Trophoblast cell (in vitro differentiated cells and primary cell): ENCODE results near the gene CHI3L2.
A peak's percentile ranks its signal among the peaks of the same experiment; 100 is the strongest.

Source experiments
- DNase-seq, 2 donors: peaks; one replicate each; pipeline ENCODE4 v3.0.0-alpha.2; 2016
- H2AFZ ChIP-seq: 2 replicates; pipeline ENCODE4 v1.6.1; 2013; ENCODE audit warnings: low read length, moderate library complexity, mild to moderate bottlenecking; ENCODE audit not compliant: insufficient read depth, poor library complexity
- H2AK5ac ChIP-seq: 2 replicates; pipeline ENCODE4 v1.6.1; 2013; ENCODE audit warnings: mild to moderate bottlenecking, low read length
- H2BK120ac ChIP-seq: 2 replicates; pipeline ENCODE4 v1.6.1; 2013; ENCODE audit warnings: low read length, mild to moderate bottlenecking, moderate library complexity; ENCODE audit not compliant: insufficient read depth, poor library complexity
- H2BK12ac ChIP-seq: 2 replicates; pipeline ENCODE4 v1.6.1; 2013; ENCODE audit warnings: mild to moderate bottlenecking, low read length, moderate library complexity
- H2BK5ac ChIP-seq: 2 replicates; pipeline ENCODE4 v1.6.1; 2013; ENCODE audit warnings: low read length, low read depth, moderate library complexity, mild to moderate bottlenecking; ENCODE audit not compliant: poor library complexity
- H3K14ac ChIP-seq: 2 replicates; pipeline ENCODE4 v1.6.1; 2013; ENCODE audit warnings: mild to moderate bottlenecking, low read length
- H3K18ac ChIP-seq: 2 replicates; pipeline ENCODE4 v1.6.1; 2013; ENCODE audit warnings: mild to moderate bottlenecking, low read length
- H3K23ac ChIP-seq: 2 replicates; pipeline ENCODE4 v1.6.1; 2013; ENCODE audit warnings: low read length
- H3K27ac ChIP-seq: 2 replicates; pipeline ENCODE4 v1.5.1; 2013; ENCODE audit warnings: low read depth, mild to moderate bottlenecking, inconsistent platforms, low read length, moderate library complexity
- H3K27me3 ChIP-seq: 2 replicates; pipeline ENCODE4 v1.6.1; 2013; ENCODE audit warnings: inconsistent platforms, mild to moderate bottlenecking, low read length, moderate library complexity; ENCODE audit not compliant: insufficient read depth
- H3K36me3 ChIP-seq, 2 experiments: 1 replicate in 1 of 2; 2 replicates in 1 of 2; pipeline ENCODE4 v1.6.1; 2013; ENCODE audit warnings: low read length in 2 of 2, mild to moderate bottlenecking in 2 of 2, moderate library complexity in 1 of 2; ENCODE audit not compliant: insufficient read depth in 2 of 2, control insufficient read depth in 1 of 2
- H3K4ac ChIP-seq: 2 replicates; pipeline ENCODE4 v1.6.1; 2013; ENCODE audit warnings: low read depth, mild to moderate bottlenecking, low read length, moderate library complexity
- H3K4me1 ChIP-seq, 2 experiments: 1 replicate in 1 of 2; 2 replicates in 1 of 2; pipeline ENCODE4 v1.6.1; 2013; ENCODE audit warnings: low read length in 2 of 2, mild to moderate bottlenecking in 2 of 2, moderate library complexity in 1 of 2; ENCODE audit not compliant: insufficient read depth in 2 of 2, control insufficient read depth in 1 of 2
- H3K4me2 ChIP-seq: 2 replicates; pipeline ENCODE4 v1.6.1; 2013; ENCODE audit warnings: inconsistent platforms, mild to moderate bottlenecking, low read length, moderate library complexity
- H3K4me3 ChIP-seq: 2 replicates; pipeline ENCODE4 v1.5.1; 2013; ENCODE audit warnings: mild to moderate bottlenecking, low read depth, low read length, inconsistent platforms
- H3K79me1 ChIP-seq: one replicate; pipeline ENCODE4 v1.6.1; 2013; ENCODE audit warnings: low read length
- H3K79me2 ChIP-seq: 2 replicates; pipeline ENCODE4 v1.6.1; 2013; ENCODE audit warnings: low read length, mild to moderate bottlenecking; ENCODE audit not compliant: control insufficient read depth, insufficient read depth, poor library complexity
- H3K9ac ChIP-seq: 2 replicates; pipeline ENCODE4 v1.6.1; 2013; ENCODE audit warnings: mild to moderate bottlenecking, low read length
- H3K9me3 ChIP-seq: 2 replicates; pipeline ENCODE4 v1.6.1; 2013; ENCODE audit warnings: low read depth, mild to moderate bottlenecking, control low read depth, inconsistent platforms, low read length; ENCODE audit not compliant: insufficient read depth
- H4K12ac ChIP-seq: 2 replicates; pipeline ENCODE4 v1.6.1; 2013; ENCODE audit warnings: low read depth, mild to moderate bottlenecking, low read length, moderate library complexity
- H4K8ac ChIP-seq: 2 replicates; pipeline ENCODE4 v1.6.1; 2013; ENCODE audit warnings: low read depth, mild to moderate bottlenecking, low read length, moderate library complexity
- H4K91ac ChIP-seq: one replicate; pipeline ENCODE4 v1.6.1; 2013; ENCODE audit warnings: low read depth, mild to moderate bottlenecking, low read length, moderate library complexity
- WGBS: extraction: QIAGEN DNeasy Blood & Tissue Kit; methylation state at CpG from one replicate; pipeline ENCODE4 v1.1.7; 2013; ENCODE audit warnings: missing lambda C conversion rate; ENCODE audit not compliant: insufficient read length, insufficient coverage; ENCODE audit errors: extremely low coverage; 5-methylcytosine and 5-hydroxymethylcytosine counted together

Gene CHI3L2

DNA sequence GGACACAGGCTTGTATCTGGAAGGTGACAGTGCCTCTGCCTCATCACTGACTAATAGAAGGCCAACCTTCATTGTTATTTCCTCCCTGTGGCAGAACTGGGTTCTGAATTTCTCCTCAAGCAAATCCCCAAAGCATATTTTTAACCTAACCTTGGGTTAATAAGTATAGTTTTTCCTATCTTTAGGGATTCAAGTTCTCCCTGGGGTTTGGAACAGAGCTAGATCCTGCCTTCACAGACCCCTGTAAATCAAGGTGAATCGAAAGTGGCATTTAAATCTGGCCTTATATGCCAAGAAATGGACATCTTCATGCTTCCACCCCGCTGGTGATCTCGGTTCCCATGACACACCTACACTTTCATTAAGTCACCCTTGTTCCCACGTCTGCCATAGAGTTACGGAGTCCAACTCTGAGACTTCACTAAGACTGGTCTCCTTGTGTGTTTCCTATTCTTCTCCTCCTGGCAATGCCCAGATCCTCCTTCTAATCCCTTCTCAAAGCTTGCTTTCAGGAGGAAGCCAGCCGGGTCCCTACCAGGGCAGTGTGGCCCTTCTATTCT is 4.3 kb upstream of the CHI3L2 start:
- Histone ChIP-seq H3K79me1 (peaks cover 27% of the 10 kb centered on the region), H2AFZ (no peak overlapping the region), H3K4me2 (no peak overlapping the region), H3K4ac (peak overlapping the region; percentile 64), H3K9me3 (no peaks in the 10 kb centered on the region), H2BK12ac (peak overlapping the region; percentile 95), H4K91ac (peak overlapping the region; percentile 85), H3K27ac (no peak overlapping the region), H3K4me1 (peaks cover 8 to 23% of the 10 kb centered on the region in 2 experiments), H4K12ac (peak overlapping the region; percentile 60), H3K36me3 (no peaks in the 10 kb centered on the region), H4K8ac (peak overlapping the region; percentile 65), H2AK5ac (peak overlapping the region; percentile 76), H3K9ac (no peak overlapping the region), H2BK120ac (peak overlapping the region; percentile 85), H3K27me3 (no peaks in the 10 kb centered on the region), H3K4me3 (no peak overlapping the region), H2BK5ac (peak overlapping the region; percentile 35), H3K23ac (no peak overlapping the region), H3K79me2 (peaks cover 2% of the 10 kb centered on the region), H3K18ac (peak overlapping the region; percentile 82), H3K14ac (peak overlapping the region; percentile 75)
- WGBS = no CpG with 5 or more reads among the region's 6 CpGs
- DNase-seq = no peak

- Histone ChIP-seq H3K4ac (no peak overlapping the region), H3K79me1 (peaks cover 29% of the 10 kb centered on the region), H3K23ac (no peak overlapping the region), H3K27ac (no peak overlapping the region), H2BK120ac (no peak overlapping the region), H4K12ac (no peak overlapping the region), H4K91ac (no peak overlapping the region), H4K8ac (no peak overlapping the region), H3K79me2 (peaks cover 2% of the 10 kb centered on the region), H3K4me1 (peaks cover 8 to 27% of the 10 kb centered on the region in 2 experiments), H2AFZ (no peak overlapping the region), H2BK5ac (no peak overlapping the region), H3K9ac (no peak overlapping the region), H2BK12ac (no peak overlapping the region), H2AK5ac (no peak overlapping the region), H3K18ac (no peak overlapping the region), H3K9me3 (no peaks in the 10 kb centered on the region), H3K4me2 (no peak overlapping the region), H3K36me3 (no peaks in the 10 kb centered on the region), H3K27me3 (no peaks in the 10 kb centered on the region), H3K4me3 (no peak overlapping the region), H3K14ac (no peak overlapping the region)
- DNase-seq = no peak
Observed at GRCh38 chr1:111225091-111225490, 2.4 kb upstream of the CHI3L2 start.

DNA sequence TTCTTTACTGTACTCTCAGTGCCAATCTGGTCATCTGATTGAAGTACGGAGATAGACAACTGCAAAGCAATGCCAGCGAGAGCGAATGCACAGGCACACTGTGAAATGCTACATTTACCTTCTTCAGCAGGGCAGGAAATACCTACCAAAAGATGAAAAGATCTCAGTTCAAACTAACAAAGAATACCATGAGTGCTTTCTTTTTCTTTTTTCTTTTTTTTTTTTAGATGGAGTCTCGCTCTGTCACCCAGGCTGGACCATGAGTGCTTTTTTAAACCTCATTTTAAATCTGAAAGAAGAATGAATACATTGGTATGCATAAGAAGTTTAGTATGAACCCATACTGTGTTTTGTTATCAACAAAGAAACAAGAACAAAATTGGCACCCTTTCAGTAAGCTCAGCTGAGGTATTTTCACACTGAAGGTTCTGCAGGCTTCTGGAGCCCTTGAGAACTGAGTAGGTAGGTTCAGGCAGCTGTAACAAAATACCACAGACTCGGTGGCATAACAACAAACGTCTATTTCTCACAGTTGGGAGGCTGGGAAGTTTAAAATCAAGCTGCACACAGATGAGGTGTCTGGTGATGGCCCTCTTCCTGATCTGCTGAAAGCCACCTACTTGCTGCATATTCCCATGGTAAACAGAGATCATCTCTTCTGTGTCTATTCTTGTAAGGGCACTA is 1.7 kb upstream of the CHI3L2 start:
- Histone ChIP-seq H3K14ac (peak overlapping the region; percentile 32), H3K9me3 (no peaks in the 10 kb centered on the region), H3K27me3 (no peaks in the 10 kb centered on the region), H4K8ac (no peak overlapping the region), H2BK120ac (peak overlapping the region; percentile 70), H3K36me3 (no peaks in the 10 kb centered on the region), H3K4me2 (no peak overlapping the region), H2AFZ (no peak overlapping the region), H2BK12ac (peak overlapping the region; percentile 55), H3K4me1 (peaks cover 8 to 20% of the 10 kb centered on the region in 2 experiments), H2BK5ac (no peak overlapping the region), H4K12ac (no peak overlapping the region), H3K4ac (no peak overlapping the region), H3K4me3 (no peak overlapping the region), H3K9ac (no peak overlapping the region), H3K79me2 (peaks cover 2% of the 10 kb centered on the region), H3K23ac (no peak overlapping the region), H2AK5ac (no peak overlapping the region), H3K18ac (no peak overlapping the region), H3K27ac (no peak overlapping the region), H3K79me1 (peaks cover 25% of the 10 kb centered on the region), H4K91ac (peak overlapping the region; percentile 13)
- no peak for DNase-seq
- no CpG with 5 or more reads among the region's 6 CpGs for WGBS

DNA sequence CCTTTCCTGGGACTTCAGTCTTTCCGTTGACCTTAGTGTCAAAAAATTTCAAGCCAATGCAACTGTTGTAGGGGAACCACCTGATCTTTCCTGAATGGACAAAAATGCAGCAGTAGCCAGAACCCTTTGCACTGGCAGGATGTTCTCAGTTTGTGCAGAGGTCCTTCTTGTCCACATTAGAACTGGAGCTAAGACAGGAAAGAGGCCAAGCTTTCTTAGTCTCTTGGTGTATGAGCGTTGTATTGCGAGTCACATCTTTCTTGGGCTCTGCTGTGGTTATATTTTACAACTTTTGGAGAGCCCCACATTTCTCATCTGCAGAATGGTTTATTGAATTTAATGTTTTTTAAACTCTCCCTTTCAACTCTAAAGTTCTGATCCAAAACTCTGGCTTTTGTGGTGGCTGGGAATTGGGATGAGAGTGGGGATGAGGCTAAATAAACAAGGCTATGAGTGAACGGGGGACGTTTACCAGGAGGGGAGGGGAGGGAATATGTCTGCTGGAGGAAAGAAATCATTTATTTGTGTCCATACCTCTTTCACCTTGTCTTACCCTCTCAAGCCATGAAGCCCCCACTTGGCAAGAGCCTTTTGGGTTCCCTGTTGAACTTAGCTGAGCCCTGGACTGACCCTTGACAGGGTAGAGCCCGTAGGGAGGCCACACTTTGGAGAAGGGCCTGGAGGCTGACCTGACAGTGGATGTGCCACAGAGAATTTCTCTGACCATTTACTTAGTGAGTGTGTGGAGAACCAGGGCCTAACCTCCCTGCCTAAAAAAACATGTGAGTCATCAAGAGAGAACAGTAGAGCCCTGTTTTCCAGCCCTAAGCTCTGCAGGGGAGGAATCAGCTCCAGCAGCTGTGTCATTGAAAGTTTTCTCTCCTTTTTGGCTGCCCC is 586 bp downstream of the CHI3L2 start:
- H3K9me3 ChIP-seq = no peaks in the 10 kb centered on the region
- H2AK5ac ChIP-seq = no peak overlapping the region
- peak overlapping the region; percentile 48 for H3K27ac ChIP-seq
- no peak overlapping the region for H3K4ac ChIP-seq
- H3K36me3 ChIP-seq = no peaks in the 10 kb centered on the region
- no peak overlapping the region for H3K4me2 ChIP-seq
- H3K79me2 ChIP-seq = no peaks in the 10 kb centered on the region
- no peak overlapping the region for H3K18ac ChIP-seq
- no peak overlapping the region for H4K8ac ChIP-seq
- no peak overlapping the region for H3K4me3 ChIP-seq
- H2BK120ac ChIP-seq = peak overlapping the region; percentile 21
- no peak overlapping the region for H2AFZ ChIP-seq
- H4K12ac ChIP-seq = no peak overlapping the region
- peak overlapping the region; percentile 31 for H3K14ac ChIP-seq
- DNase-seq = no peak
- peak overlapping the region; percentile 2 for H2BK5ac ChIP-seq
- H3K27me3 ChIP-seq = no peaks in the 10 kb centered on the region
- peaks cover 0 to 9% of the 10 kb centered on the region in 2 experiments for H3K4me1 ChIP-seq
- H2BK12ac ChIP-seq = peak overlapping the region; percentile 51
- no peak overlapping the region for H3K23ac ChIP-seq
- peak overlapping the region; percentile 32 for H4K91ac ChIP-seq
- no peak overlapping the region for H3K9ac ChIP-seq
- H3K79me1 ChIP-seq = peaks cover 14% of the 10 kb centered on the region
- no CpG with 5 or more reads among the region's 6 CpGs for WGBS
